Erythroblast (primary cell): ENCODE results near the gene CYFIP1.

Source experiments
- GATA1 ChIP-seq: IDR thresholded peaks from 2 replicates; pipeline ENCODE4 v1.6.1; 2011; ENCODE audit warnings: low read depth, mild to moderate bottlenecking, control low read depth, low read length, moderate library complexity
- POLR2A ChIP-seq: IDR thresholded peaks from 2 replicates; pipeline ENCODE4 v1.6.1; 2011; ENCODE audit warnings: mild to moderate bottlenecking, low read length

GRCh38 chr15:22933641-22934061 is 46.5 kb downstream of the CYFIP1 start:
- TF ChIP-seq POLR2A (no peak), GATA1 (no peak)
